SK-N-MC (cell line): ENCODE measurements around the gene PARVA.

Experiments
- EZH2 ChIP-seq: fragments of 200-600 bp; sonication (generic); IDR thresholded peaks from one replicate; pipeline ENCODE4 v1.6.1; 2017; ENCODE audit warnings: antibody characterized with exemption
- POLR2AphosphoS5 ChIP-seq: IDR thresholded peaks from 2 replicates; pipeline ENCODE4 v1.6.1; 2012; ENCODE audit warnings: mild to moderate bottlenecking, low read depth, low read length, borderline replicate concordance

DNA sequence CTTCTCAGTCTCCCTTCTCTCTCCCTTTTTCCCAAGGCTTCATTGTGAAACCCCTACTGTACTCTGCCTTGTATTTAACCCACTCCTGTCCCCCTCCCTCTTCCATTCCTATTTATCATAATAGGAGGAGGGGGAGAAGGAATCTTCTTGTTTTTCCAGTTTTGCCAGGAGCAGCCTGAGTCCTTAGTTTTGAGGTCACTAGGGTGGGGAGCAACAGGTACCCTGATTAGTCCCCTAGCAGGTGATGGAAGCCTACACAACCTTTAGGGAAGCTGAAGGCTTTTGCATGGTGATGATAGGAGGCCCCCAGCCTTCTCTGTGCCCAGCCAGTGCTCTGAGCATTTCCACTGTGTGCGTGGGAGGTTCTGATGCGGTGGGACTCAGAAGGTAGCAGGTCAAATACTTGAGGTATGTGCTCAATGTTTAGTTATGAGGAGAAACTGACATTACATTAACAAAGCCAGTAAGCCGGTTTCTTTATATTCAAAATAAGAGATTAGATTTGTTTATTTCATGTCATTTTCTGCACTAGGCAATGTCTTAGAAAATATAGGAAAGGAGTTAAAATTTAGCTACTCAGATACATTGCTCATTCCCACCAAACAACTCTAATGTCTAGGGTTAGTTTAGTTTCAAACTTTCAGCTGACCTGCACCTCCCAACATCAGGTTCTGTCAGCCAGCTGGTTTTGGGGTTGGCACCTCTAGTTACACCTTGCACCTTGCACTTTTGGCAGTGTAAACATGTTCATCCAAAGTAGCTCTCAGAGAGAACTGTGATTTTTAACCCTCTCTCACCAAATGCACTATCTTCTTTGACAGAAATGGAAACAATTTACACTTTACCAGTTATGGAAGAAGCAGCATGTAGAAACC, 26.0 kb downstream of the PARVA start:
- TF ChIP-seq EZH2, result no peak
- no peak for TF ChIP-seq POLR2AphosphoS5
